NT2/D1 (cell line): Measurements from ENCODE around the gene ROBO2.

Experiments used
- SUZ12 ChIP-seq: IDR thresholded peaks from 2 replicates; pipeline ENCODE4 v1.6.1; 2011; ENCODE audit not compliant: insufficient read length, insufficient read depth; ENCODE audit errors: extremely low read depth
- ZNF274 ChIP-seq: IDR thresholded peaks from 2 replicates; pipeline ENCODE4 v1.6.1; 2011; ENCODE audit warnings: mild to moderate bottlenecking, low read depth, low read length

DNA sequence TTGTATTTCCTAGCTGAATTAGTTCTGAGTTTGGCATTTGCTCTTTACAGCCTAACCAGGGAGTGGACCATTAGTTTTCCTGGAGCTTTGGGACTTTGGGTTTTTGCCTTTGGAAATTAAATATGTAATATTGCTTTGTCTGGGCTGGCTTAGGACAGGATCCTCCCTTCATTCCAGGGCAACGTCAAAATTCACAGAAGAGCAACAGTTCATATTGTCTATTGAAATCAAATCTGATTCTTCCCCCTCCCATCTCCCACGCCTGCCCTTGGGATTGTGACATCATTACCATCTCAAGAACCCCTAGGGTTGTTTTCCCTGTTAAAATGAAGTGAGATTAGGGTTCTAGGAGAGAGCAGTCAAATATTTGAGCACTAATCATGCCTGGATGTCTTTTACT is 194.1 kb downstream of the ROBO2 start:
- no peak for TF ChIP-seq ZNF274
- no peak for TF ChIP-seq SUZ12
